Measurements from ENCODE around the gene ETNPPL. TPM values are rescaled to one million over a fixed set of nuclear protein-coding genes. Genes with fewer than 3 reads are reported as not detected.

The ETNPPL gene
- polyA plus RNA-seq, 1 donor from 2014 or later, result 0.45 TPM

- Histone ChIP-seq H3K9me2 (ENCODE audit: insufficient read depth, low read length) (no peaks in the 10 kb centered on the region), H3K27ac (ENCODE audit: low read length) (no peak overlapping the region), H3K79me2 (replicated peaks; ENCODE audit: insufficient read depth, low read length) (no peaks in the 10 kb centered on the region), H3K36me3 (ENCODE audit: insufficient read depth, low read length) (no peaks in the 10 kb centered on the region), H3K9ac (ENCODE audit: low read length) (no peak overlapping the region), H3K9me3 (ENCODE audit: low read length) (no peaks in the 10 kb centered on the region), H4K20me1 (ENCODE audit: insufficient read depth) (no peaks in the 10 kb centered on the region), H3F3A (ENCODE audit: insufficient read depth, low read length, poor library complexity, severe bottlenecking) (no peaks in the 10 kb centered on the region), H2AFZ (ENCODE audit: low read depth, low read length) (no peak overlapping the region), H3K27me3 (ENCODE audit: insufficient read depth, low read depth, low read length) (no peaks in the 10 kb centered on the region), H3K4me2 (ENCODE audit: low read length) (no peak overlapping the region), H3K4me3 (ENCODE audit: low read length) (no peak overlapping the region)
- TF ChIP-seq RAD21 (conservative IDR thresholded peaks at IDR 0.05), result no peak
- TF ChIP-seq EP300 (conservative IDR thresholded peaks at IDR 0.05; ENCODE audit: poor library complexity, severe bottlenecking), result no peak
- TF ChIP-seq MXI1 (conservative IDR thresholded peaks at IDR 0.05; ENCODE audit: poor library complexity, severe bottlenecking), result no peak
- no peak for TF ChIP-seq REST (IDR thresholded peaks at IDR 0.05; ENCODE audit: borderline replicate concordance)
- TF ChIP-seq POLR2AphosphoS5 (IDR thresholded peaks at IDR 0.05), result no peak
- no peak for TF ChIP-seq TAF1 (IDR thresholded peaks at IDR 0.05; ENCODE audit: low read depth)
- no peak for TF ChIP-seq CTCF (IDR thresholded peaks at IDR 0.05; ENCODE audit: poor library complexity, severe bottlenecking)
- no peak for TF ChIP-seq SMC3 (conservative IDR thresholded peaks at IDR 0.05; ENCODE audit: poor library complexity)
- no peak for TF ChIP-seq EZH2 (IDR thresholded peaks at IDR 0.05; ENCODE audit: borderline replicate concordance, insufficient read depth, low read length, poor library complexity, severe bottlenecking)
Measured at GRCh38 chr4:108793415-108793814, 30.6 kb upstream of the ETNPPL start.

DNA sequence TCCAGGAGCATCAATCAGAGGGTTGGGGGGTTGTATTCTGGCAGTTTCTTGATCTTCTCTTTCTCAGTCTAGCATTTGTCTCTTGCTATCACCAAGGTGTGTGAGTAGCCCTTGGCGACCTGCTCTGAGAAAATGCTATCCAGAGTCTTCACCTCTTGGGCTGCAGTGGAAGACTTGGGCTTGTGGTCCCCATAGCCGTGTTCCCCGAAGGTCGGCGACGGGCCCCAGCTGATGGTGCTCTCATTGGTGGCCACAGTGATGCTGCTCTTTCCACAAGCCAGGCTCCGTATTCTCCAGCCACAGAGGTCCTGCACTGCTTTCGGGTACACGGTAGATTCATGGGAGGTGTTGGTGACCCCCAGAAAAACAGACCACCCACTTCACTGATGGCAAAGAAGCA lies 25.9 kb upstream of the ETNPPL start:
- no peaks in the 10 kb centered on the region for H4K20me1 ChIP-seq (ENCODE audit: insufficient read depth)
- no peaks in the 10 kb centered on the region for H3K9me3 ChIP-seq (ENCODE audit: low read length)
- H2AFZ ChIP-seq (ENCODE audit: low read depth, low read length), result no peak overlapping the region
- no peak for TF ChIP-seq EZH2 (IDR thresholded peaks at IDR 0.05; ENCODE audit: borderline replicate concordance, insufficient read depth, low read length, poor library complexity, severe bottlenecking)
- no peak for TF ChIP-seq SMC3 (conservative IDR thresholded peaks at IDR 0.05; ENCODE audit: poor library complexity)
- no peak for TF ChIP-seq EP300 (conservative IDR thresholded peaks at IDR 0.05; ENCODE audit: poor library complexity, severe bottlenecking)
- TF ChIP-seq RAD21 (conservative IDR thresholded peaks at IDR 0.05), result no peak
- no peak for TF ChIP-seq CTCF (IDR thresholded peaks at IDR 0.05; ENCODE audit: poor library complexity, severe bottlenecking)
- no peak for TF ChIP-seq TAF1 (IDR thresholded peaks at IDR 0.05; ENCODE audit: low read depth)
- no peak for TF ChIP-seq REST (IDR thresholded peaks at IDR 0.05; ENCODE audit: borderline replicate concordance)
- no peak for TF ChIP-seq POLR2AphosphoS5 (IDR thresholded peaks at IDR 0.05)
- no peak for TF ChIP-seq MXI1 (conservative IDR thresholded peaks at IDR 0.05; ENCODE audit: poor library complexity, severe bottlenecking)
- H3K36me3 ChIP-seq (ENCODE audit: insufficient read depth, low read length), result no peaks in the 10 kb centered on the region
- H3K27ac ChIP-seq (ENCODE audit: low read length), result no peak overlapping the region
- no peak overlapping the region for H3K4me3 ChIP-seq (ENCODE audit: low read length)
- H3F3A ChIP-seq (ENCODE audit: insufficient read depth, low read length, poor library complexity, severe bottlenecking), result no peaks in the 10 kb centered on the region
- no peaks in the 10 kb centered on the region for H3K79me2 ChIP-seq (replicated peaks; ENCODE audit: insufficient read depth, low read length)
- H3K4me2 ChIP-seq (ENCODE audit: low read length), result no peak overlapping the region
- no peaks in the 10 kb centered on the region for H3K9me2 ChIP-seq (ENCODE audit: insufficient read depth, low read length)
- no peak overlapping the region for H3K9ac ChIP-seq (ENCODE audit: low read length)
- H3K27me3 ChIP-seq (ENCODE audit: insufficient read depth, low read depth, low read length), result no peaks in the 10 kb centered on the region

Measured in neural cell (in vitro differentiated cells).